HG03135 (cell line): ENCODE measurements around the gene BCAS1.
A peak's percentile ranks its signal among the peaks of the same experiment; 100 is the strongest.

ENCODE experiments used
- ATAC-seq: cut with Tn5 transposase; IDR thresholded peaks from one replicate; pipeline ENCODE4 v1.9.1; 2021; ENCODE audit warnings: mild to moderate bottlenecking, moderate library complexity; ENCODE audit not compliant: unreplicated experiment

Gene BCAS1

DNA sequence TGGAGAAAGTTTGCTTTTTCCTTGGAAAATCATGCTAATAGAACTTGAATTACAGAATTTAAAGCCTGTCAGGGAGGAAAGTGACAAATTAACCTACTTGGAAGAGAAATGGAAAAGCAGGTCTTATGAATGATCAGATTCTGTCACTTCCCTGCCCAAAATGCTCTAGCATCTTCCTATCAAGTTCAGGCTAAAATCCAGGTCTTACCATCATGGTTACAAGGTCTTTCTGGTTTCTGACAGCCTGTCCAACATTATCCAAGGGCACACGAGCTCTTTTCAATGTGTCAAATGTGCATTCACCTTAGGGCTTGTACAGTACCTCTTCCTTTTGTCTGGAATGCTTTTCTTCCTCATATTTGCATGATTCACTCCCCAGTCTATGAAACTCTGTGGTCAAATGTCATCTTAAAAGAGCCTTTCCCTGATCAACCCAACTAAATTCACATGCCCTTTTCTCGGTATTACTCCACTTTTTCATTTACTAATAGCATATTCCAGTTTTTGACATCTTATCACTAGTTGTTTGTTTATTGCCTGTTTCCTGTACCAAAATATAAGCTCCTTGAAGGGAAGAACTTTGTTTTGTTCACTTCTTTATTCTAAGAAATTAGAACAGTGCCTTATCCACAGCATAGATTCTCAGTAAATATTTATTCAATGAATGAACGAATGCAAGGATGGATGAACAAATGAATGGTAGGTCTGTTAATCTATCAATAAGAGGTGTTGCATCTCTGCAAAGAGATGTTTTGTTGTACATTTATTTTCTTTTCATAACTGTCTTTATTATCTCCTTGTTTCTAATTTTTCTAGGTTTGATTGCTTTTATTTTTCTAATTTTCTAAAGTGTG, 139.5 kb downstream of the BCAS1 start:
- no peak for ATAC-seq

DNA sequence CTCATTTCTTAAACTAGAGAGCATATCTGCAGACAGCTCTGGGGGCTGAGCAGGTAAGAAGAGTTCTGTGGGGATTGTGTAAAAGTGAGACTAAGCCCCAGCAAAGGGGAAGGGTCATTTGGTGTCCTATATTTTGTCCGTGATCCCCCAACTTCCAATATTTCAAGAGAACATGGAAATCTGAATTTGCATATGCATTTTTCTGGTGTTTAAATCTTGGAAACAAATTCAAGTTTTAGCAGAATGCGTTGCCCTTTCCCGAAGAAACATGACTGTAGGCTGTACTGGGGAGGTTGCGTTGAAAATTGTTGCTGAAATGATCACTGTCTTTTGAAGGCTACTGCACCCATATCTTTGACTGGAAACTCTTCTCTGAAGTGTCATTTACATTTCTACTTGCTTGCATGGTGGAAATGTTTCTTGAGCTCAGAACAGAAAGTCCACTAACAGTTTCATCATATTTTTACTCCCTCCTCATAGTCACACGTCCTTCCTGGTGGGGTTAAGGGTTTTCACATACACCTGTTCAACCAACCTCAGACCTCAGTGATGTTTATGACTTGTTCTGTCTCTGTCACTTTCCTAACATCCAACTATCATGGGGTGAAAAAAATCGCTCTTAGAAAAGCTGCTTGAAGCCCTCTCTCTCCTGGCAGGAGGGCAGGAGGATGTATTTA, 140.3 kb downstream of the BCAS1 start:
- ATAC-seq = peak; percentile 63

DNA sequence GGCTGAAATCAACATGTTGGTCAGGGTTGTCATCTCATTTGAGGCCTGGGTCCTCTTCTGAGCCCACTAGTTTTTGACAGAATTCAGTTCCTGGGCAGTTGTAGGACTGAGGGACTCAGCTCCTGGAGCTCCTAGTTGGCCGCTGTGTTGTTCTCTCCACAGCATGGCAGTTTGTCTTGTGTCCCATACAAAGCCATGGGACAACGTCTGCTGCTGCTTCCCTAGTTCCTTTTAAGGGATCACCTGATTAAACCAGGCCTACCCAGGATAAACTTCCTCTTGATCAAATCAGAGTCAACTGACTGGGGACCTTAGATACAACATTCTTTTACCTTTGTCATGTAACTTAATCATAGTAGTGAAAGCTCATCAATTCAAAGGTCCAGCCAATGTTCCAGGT, 141.0 kb downstream of the BCAS1 start:
- ATAC-seq = no peak

DNA sequence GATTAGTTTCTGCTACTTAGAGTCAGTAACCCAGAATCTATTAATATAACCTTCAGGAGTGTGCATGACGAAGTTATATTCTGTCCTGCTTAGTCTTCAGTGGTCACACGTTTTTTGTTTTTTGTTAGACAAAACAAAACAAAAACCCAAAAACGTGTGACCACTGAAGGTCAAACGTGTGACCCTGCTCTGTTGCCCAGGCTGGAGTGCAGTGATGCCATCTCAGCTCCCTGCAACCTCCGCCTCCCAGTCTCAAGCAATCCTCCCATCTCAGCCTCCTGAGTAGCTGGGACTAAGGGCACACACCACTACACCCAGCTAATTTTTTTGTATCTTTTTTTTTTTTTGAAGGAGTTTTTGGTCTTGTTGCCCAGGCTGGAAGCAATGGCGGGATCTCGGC, 142.4 kb downstream of the BCAS1 start:
- ATAC-seq = no peak

DNA sequence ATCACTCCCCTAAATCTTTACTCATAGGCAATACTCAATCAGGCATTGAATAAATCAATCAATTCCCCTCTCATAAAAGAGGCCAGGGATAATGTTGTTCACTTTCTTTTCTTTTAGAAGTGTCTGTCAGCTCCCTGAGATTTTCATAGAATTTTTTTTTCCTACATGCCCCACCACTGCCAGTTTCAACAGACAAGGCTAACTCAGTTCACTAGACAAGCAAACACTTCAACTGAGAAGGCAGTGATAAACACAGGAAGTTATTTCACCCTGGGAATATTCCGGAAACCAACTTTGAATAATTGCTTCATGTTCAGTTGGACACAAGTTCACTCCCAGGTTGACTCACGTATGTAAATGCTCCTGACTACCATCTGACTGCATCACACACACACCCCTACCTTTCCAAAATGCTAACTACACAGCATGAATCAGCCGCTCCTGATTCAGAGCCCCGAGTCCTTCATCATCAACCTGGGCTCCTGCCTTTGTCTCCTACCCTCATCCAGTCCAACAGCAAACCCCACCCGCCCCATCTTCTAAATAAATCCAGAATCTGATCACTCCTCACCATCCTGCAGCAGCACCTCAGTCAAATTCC, 143.9 kb downstream of the BCAS1 start:
- ATAC-seq = peak; percentile 51

DNA sequence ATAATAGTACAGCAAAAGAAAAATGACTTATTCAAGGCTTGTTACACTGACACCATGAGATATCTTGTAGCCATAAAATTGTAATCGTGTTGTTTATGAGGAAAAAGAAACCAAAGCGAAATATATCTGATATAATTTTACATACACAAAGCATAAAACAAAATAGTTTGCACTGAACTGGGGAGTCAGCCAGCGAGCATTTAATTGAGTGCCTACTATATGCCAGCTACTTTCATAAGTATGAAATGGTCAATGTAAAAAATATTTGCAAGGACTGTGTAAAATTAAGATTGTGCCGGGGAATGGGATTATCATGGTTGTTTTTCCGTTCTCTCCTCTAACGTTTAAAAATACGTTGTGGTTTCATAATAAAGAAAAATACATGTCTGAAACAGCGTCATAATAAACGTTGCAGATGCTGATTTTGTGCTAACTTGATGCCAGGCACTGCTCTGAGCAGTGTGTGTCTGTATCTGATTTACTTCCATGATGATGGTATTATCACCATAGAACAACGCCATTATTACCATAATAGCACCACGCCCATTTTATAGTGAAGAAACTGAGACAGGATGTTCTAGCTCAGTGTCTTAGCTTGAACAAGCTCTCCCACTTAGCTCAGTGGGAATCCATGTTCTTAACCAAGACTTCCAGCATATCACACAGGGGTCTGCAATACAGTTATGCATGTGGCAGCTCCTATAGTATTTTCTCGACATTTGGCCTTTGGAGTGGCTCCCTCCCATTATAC, 144.6 kb downstream of the BCAS1 start:
- no peak for ATAC-seq

DNA sequence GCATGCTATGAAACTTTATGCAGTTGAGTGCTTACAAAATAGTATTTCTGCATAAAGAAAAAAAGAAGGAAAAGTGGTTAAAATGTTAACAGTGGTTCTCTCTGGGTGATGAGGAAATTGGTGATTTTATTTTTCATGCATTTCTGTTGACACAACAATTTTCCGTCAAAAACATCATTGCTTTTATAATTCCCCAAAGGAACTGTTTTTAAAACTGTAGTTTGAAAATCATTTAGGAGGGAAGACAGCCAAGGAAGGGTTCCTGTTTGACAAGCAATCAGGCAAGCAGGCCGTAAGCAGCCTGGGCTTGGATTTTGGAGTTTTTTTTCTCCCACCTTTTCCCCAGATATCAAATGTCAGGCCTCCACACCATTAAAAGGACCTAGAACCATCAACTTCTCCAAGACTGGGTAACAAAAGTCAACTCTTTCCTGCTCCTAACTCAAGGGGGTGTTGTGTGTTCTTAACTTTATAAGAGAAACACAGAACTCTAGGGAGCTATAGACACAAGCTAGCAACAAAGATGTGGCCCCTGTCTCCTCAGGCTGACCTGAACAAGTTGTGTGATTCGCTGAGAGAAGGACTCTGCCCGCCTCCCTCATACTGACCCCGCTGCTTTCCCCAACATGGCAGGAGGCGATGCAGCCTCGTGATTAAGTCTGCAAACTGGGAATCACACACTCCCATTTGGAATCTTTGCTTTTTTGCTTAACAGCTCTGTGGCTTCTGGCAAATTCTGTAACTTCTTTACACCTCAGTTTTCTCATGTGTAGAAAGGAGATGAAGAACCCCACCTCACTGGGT, 146.6 kb downstream of the BCAS1 start:
- ATAC-seq = no peak

DNA sequence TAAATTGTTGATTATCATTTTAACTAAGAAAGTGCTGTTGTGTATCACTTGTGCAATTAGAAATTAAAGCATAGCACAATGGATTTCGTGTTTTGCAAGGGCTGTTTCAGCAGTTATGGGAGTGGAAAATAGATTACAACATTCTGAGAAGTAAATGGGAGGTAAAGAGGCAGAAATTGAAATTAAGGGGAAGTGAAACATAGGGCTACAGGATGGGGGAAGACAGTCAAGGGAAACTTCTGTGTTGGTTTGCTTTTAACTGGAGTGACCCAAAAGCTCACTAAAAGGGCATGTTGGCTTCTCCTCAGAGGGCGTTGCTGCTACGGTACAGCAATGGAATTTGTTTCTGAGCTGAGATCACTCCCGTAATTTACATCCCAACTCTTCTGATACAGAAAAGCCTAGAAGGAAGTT, 147.5 kb downstream of the BCAS1 start:
- peak; percentile 54 for ATAC-seq

DNA sequence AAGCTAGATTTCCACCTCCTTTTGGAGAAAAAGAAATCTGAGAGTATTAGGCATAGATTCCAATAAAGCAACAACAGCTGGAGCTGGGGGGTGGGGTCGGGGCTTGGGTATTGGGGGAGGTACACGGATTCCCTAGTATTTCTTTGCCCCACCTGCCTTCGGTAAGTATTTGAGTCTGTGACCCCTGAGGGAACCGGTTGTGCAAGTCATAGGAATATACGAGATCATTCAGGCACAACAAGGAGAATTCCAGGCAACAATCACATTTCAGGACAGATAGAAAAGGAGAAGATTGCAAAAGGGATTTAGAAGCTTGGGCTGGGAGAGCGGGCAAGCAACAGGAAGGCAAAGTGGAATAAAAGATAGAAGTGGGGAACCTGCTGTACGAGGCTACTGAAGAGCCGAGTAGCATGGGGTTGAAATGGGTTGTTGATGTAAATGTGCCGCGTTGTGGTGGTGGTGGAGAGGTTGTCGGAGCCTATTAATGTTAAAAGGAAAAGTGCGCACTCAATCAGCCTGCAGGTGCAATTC, 148.9 kb downstream of the BCAS1 start:
- no peak for ATAC-seq

DNA sequence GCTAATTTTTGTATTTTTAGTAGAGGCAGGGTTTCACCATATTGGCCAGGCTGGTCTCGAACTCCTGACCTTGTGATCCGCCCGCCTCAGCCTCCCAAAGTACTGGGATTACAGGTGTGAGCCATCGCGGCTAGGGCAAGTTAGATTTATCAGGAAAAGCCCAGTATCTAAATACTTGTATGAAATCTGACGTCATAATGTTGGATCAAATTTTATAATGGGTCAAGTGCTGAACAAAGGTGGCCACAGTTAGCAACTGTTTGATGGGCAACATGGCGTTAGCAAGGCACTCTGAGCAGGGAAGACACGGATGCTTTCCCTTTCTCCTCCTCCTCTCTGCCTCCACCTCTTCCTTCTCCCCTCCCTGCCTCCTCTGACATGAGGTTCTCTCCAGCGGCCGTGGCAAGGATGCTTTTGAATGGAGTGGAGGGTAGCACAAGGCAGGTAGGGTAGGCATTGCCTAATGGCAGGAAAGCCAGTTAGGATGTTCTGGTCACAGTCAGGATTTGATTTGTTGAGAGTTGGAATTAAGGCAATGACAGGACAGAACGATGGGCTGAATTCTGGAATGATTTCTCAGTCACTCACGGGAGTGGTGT, 149.6 kb downstream of the BCAS1 start:
- no peak for ATAC-seq

DNA sequence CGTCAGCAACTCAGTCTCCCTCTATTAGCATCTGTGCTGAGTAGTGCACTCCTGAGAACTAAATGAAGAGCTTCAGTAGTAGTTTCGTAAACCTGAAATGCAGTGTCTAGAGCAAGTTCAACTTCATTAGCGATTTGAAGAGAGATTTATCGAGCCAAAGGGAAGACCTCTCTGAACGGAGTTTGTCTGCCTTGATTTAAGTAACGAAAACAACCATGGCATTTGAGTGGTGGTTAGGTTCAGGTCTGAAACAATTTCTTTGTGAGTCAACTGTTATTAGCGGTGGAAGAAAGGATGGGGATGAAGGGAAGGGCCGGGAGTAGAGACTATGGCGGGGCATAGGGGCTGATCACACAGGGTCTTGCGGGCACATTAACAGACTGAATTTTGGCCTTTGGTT, 150.5 kb downstream of the BCAS1 start:
- ATAC-seq = no peak

DNA sequence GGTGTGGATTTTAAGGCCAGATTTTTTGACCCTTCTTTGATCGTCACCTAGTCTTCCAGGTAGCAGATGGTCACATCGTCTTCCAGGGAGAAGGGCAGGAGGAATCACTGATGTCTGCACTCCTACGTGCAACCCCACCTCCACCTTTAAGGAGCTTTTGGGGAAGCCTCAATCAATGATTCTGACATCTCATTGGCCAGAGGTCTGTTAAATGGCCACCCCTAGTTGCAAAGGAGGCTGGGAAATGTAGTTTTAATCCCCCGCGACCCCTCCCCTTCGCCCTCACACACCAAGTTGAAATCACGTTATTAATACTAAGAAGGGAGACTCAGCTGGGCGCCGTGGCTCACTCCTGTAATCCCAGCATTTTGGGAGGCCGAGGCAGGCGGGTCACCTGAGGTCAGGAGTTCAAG, 151.4 kb downstream of the BCAS1 start:
- ATAC-seq = no peak

DNA sequence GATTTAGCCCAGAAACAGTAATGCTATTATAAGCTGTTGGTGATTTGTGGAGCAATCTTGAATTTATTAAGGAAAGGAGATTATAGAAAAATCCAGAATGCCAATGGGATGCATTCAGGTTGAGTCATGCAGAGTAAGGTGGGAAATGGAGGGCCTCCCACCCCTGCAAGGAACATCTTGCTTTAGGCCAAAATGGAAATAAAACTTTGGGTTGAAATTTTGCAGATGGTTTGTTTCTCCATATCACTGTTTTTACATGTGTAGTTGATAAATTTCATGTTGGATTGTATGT, 152.4 kb downstream of the BCAS1 start:
- no peak for ATAC-seq

DNA sequence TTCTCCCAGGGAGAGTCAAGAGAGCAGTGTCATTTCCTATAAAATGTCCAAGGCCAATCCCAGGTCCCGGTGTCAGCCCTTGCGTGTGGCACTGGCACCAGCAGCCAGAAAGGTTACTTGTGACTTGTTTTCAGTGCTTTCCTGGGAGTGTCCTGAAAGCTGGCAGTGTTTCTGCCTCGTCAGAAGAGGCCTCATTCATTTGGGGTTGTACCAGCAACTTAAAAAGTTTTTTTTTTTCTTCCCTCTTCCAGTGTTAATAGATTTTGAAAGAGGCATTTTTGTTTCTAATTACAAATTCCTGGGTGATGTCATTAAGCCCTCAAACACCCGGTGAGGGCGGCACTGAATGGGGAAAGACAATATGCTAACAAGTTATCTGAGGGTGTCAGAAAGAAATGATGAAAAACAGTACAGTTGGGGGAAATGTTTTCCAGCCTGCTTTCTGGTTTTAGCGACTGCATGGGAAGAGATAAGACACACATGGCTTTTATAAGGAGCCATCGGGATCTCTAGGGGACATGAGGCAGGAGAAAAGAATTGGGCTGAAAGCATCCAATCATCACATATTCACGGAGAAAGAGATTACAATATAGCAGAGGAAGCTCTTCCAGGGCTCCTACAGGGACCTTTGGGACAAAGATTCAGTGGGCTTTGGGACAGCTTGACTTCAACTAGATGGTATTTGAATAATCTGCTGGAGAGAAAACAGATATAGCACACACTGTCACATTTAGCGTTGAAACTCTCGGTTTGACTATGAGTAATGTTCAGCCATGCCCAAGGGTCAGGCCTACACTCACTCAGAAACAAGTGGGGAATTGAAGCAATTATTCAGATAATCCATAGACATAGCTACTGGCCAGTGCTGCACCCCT, 153.0 kb downstream of the BCAS1 start:
- no peak for ATAC-seq

DNA sequence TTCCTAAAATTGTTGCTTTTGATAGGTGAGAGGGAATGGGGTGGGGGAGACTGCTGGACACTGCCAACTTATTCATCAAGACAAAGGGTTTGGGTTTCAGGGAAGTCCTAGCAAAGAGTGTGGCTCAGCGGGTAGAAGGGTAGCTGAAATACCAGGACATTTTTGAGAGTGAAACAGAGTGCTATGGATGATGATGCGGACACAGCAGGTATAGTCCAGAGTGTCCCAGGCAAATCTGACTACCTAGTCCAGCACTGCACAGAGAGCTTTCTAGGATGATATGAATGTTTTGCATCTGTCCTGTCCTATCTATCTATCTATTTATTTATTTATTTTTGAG, 154.3 kb downstream of the BCAS1 start:
- no peak for ATAC-seq

DNA sequence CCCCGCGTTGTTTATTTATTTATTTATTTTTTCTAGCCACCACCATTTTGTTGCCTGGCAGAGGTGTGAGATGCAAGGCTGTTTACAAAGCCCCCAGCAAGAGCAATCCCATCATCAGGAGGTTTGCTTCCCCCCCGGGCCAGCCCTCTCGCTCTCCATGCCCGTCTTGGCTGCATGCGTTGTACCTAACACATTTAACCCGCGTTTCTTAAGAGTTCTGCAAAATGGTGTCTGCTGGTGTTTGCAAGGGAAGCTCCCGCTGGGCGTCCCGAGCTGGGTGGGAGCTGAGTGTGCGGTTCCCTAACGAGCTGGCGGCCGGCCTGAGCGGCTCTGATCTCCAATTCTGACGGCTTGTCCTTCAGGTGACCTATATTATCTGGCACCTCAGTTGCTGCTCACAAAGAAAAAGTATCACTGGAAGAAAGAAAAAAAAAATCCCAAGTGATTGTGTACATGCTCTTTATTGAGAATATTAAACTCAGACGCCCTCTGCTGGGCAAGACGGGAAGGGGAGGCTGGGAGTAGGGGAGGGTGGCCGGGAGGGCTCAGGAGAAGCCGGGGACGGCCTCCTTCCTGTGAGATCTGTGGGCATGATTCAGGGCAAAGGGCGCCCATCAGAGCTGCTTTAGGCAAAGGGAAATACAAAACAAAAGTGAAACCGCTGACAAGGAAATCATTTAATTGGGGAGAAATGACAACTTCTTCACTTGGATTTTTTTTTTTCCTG, 154.8 kb downstream of the BCAS1 start:
- ATAC-seq = peak; percentile 56

DNA sequence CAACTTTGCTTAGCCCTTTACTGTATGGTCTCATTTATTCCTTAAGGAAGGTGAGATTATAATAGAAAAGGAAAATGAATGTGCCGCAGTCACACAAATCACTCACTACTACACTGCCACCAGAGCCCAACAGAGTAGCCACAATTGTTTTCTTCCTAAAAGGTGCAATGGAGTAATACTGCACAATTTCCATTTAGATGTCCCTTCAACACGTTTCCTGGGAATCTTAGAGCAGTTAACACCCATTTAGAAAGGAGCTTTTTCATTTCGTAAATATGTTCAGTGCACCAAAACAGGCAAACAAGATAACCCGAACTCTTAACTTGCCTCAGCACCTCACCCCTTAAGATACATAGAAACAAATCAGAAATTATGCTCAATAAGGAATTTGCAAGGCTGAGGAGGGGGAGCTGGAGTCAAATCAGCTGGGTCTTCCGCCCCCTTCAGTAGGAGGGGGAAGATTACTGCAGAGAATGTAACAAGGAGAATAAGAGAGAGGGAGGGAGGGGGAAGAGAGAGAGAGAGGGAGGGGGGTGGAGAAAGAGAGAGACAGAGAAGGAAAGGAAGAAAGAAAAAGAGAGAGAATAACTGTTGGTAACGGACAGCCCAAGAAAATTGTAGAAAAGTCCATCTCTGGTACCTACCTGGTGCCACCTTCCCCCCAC, 155.5 kb downstream of the BCAS1 start:
- no peak for ATAC-seq
